Neural crest cell (in vitro differentiated cells): Measurements from ENCODE around the gene SELENBP1. TPM values are rescaled to one million over a fixed set of nuclear protein-coding genes. Genes with fewer than 3 reads are reported as not detected.

ENCODE experiments used
- DNase-seq: peaks from one replicate; pipeline ENCODE4 v3.0.0; 2021; ENCODE audit warnings: low read depth, mixed read lengths, low spot score
- H3K27ac Mint-ChIP-seq: one replicate; pipeline ENCODE4 v1.8.0; 2021; ENCODE audit warnings: mild to moderate bottlenecking, mixed read lengths; ENCODE audit not compliant: unreplicated experiment
- H3K27me3 Mint-ChIP-seq: 2 replicates; pipeline ENCODE4 v1.8.0; 2021; ENCODE audit warnings: low read depth, mild to moderate bottlenecking, mixed read lengths
- H3K36me3 Mint-ChIP-seq: 2 replicates; pipeline ENCODE4 v1.8.0; 2021; ENCODE audit warnings: low read depth, mild to moderate bottlenecking, mixed read lengths
- H3K4me1 Mint-ChIP-seq: 2 replicates; pipeline ENCODE4 v1.8.0; 2021; ENCODE audit warnings: mixed read lengths
- H3K4me3 Mint-ChIP-seq: one replicate; pipeline ENCODE4 v1.8.0; 2021; ENCODE audit warnings: mild to moderate bottlenecking, mixed read lengths
- H3K9me3 Mint-ChIP-seq: 2 replicates; pipeline ENCODE4 v1.8.0; 2021; ENCODE audit warnings: mixed read lengths
- CTCF ChIP-seq: fragments of 200-600 bp; sonication (generic); conservative IDR thresholded peaks from 2 replicates; pipeline ENCODE4 v1.5.0; 2021; ENCODE audit warnings: antibody characterized with exemption, mild to moderate bottlenecking
- total RNA-seq: library from RNA; stranded (reverse); gene quantifications from 2 replicates; pipeline ENCODE4 v1.2.1, GENCODE V29; 2021

The SELENBP1 gene
- total RNA-seq, 1 donor from 2014 or later = 36.2 TPM

- H3K4me1 Mint-ChIP-seq = peaks cover 29% of the 10 kb centered on the region
- H3K36me3 Mint-ChIP-seq = no peaks in the 10 kb centered on the region
- no peak for DNase-seq
- no peak for TF ChIP-seq CTCF
- H3K9me3 Mint-ChIP-seq = no peaks in the 10 kb centered on the region
- no peaks in the 10 kb centered on the region for H3K27me3 Mint-ChIP-seq
- H3K27ac Mint-ChIP-seq = peak overlapping the region; percentile 60
- peak overlapping the region; percentile 11 for H3K4me3 Mint-ChIP-seq
Measured at GRCh38 chr1:151371370-151372057, 991 bp downstream of the SELENBP1 start.

- H3K9me3 Mint-ChIP-seq = no peaks in the 10 kb centered on the region
- H3K4me1 Mint-ChIP-seq = peaks cover 29% of the 10 kb centered on the region
- no peak for DNase-seq
- H3K36me3 Mint-ChIP-seq = no peaks in the 10 kb centered on the region
- H3K27ac Mint-ChIP-seq = no peak overlapping the region
- TF ChIP-seq CTCF = no peak
- H3K4me3 Mint-ChIP-seq = no peak overlapping the region
- no peaks in the 10 kb centered on the region for H3K27me3 Mint-ChIP-seq
Measured at GRCh38 chr1:151370211-151370911, 2.1 kb downstream of the SELENBP1 start.

- no peak for TF ChIP-seq CTCF
- H3K27me3 Mint-ChIP-seq = no peaks in the 10 kb centered on the region
- H3K4me3 Mint-ChIP-seq = no peak overlapping the region
- H3K36me3 Mint-ChIP-seq = no peaks in the 10 kb centered on the region
- no peak for DNase-seq
- H3K27ac Mint-ChIP-seq = no peak overlapping the region
- no peaks in the 10 kb centered on the region for H3K9me3 Mint-ChIP-seq
- peaks cover 29% of the 10 kb centered on the region for H3K4me1 Mint-ChIP-seq
Measured at GRCh38 chr1:151369621-151370048, 2.9 kb downstream of the SELENBP1 start.

- no peak for DNase-seq
- Mint-ChIP-seq H3K27ac (no peak overlapping the region), H3K9me3 (peaks cover under 1% of the 10 kb centered on the region), H3K4me1 (peaks cover 29% of the 10 kb centered on the region), H3K27me3 (no peaks in the 10 kb centered on the region), H3K36me3 (peaks cover 1% of the 10 kb centered on the region), H3K4me3 (no peak overlapping the region)
- no peak for TF ChIP-seq CTCF
Measured at GRCh38 chr1:151369302-151369610, 3.2 kb downstream of the SELENBP1 start.

GRCh38 chr1:151368393-151369301, 3.9 kb downstream of the SELENBP1 start:
- DNase-seq = no peak
- no peaks in the 10 kb centered on the region for H3K27me3 Mint-ChIP-seq
- peaks cover 6% of the 10 kb centered on the region for H3K9me3 Mint-ChIP-seq
- TF ChIP-seq CTCF = no peak
- H3K36me3 Mint-ChIP-seq = peaks cover 7% of the 10 kb centered on the region
- H3K4me3 Mint-ChIP-seq = no peak overlapping the region
- no peak overlapping the region for H3K27ac Mint-ChIP-seq
- H3K4me1 Mint-ChIP-seq = peaks cover 23% of the 10 kb centered on the region
